GM19351 (cell line): ENCODE measurements around the gene PLEKHG5.

ENCODE experiments used
- ATAC-seq: cut with Tn5 transposase; IDR thresholded peaks from one replicate; pipeline ENCODE4 v1.9.1; 2021; ENCODE audit warnings: mild to moderate bottlenecking, moderate library complexity; ENCODE audit not compliant: unreplicated experiment

PLEKHG5 gene

DNA sequence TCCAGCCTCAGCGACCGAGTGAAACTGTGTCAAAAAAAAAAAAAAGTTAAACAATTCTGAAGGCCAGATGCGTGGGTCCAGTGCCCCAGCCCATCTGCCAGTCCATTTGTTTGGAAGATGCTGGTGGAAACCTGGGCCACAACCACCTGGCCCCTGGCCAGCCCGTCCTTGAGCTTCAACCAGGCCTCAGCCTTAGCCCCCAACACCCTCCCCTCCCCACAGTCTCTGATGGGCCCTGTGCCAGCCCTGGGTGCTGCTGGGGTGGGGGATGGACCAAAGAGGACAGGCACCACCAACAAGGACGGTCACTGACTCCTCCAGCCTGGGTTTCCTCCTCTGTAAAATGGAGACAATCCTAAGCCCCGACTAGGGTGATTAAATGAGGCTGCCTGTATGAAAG, 19.6 kb upstream of the PLEKHG5 start:
- no peak for ATAC-seq

DNA sequence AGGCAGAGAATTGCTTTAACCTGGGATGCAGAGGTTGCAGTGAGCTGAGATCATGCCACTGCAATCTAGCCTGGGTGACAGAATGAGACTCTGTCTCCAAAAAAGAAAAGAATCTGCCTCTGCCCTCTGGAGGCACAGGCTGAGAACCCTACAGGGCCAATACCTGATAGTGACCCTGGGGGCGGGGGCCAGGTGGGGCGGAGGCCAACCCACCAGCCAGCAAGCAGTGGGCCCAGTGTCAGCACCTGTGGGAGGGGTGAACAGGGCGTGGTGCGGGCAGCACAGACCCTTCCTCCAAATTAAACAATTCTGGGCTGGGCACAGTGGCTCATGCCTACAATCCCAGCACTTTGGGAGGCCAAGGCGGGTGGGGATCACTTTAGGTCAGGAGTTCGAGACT, 19.0 kb upstream of the PLEKHG5 start:
- no peak for ATAC-seq

DNA sequence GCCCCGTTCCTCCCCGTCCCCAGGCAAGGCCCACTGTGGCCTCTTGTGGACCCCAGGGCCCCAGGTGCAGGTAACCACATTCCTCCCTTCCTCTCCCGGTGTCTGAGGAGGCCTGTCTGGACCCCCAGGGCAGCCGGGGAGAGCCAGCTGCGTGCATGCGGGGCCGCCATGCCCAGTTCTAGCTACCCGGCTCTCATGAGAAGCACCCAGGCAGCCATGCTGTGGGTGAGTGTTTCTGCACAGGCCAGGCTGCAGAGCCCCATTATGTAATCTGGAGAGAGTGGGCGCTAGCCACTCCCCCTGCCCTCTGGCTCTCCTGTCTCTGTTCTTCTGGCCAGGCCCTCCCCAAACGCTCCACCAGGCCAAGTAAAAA, 18.4 kb upstream of the PLEKHG5 start:
- ATAC-seq: no peak

DNA sequence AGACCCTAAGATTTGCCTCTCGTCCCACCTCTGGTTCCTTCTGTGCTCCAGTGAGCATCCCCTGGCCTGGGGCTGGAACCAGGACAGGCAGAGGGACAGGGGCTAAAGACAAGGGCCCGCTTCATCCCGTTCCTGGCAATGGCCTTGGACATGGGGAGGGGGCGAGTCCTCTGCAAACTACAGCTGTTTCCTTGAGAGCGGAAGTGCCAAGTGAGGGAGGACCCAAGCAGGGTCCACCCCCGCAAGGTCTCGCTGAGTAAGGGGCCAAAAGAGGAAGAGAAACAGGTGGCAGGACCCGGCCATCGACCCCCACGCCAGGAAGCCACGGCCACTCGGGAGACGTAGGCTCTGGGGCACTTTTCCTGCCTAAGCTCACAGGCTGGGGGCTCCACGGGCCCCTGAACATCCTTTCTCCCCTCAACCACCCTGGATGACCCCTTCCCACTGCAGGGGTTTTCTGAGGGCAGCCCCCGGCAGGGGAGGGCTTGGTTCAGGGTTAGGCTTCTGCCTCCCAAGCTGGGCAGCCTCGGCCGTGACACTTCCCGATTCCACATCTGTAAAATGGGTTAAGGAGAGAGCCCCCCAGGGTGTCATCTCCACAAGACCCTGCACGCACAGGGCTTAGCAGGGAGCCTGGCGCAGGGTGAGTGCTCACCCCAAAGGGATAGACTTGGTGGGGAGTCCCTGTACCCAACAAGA, 17.9 kb upstream of the PLEKHG5 start:
- no peak for ATAC-seq

DNA sequence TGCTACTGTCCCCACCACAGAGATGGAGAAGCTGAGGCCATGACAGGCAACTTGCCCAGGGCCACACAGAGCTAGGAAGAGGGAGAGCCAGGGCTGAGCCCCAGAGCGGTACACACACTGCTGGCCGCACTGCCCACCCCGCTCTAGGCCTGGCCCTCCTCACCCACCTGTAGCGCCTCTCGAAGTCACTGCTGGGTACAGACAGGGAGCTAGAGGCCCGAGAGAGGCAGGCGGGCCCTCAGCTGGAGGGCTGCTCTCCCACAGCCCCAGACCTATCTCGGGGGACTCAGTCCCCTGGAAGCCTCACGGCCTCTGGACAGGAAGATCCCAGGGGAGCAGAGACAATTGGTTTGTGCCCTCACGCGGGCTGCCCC, 17.3 kb upstream of the PLEKHG5 start:
- ATAC-seq: no peak

DNA sequence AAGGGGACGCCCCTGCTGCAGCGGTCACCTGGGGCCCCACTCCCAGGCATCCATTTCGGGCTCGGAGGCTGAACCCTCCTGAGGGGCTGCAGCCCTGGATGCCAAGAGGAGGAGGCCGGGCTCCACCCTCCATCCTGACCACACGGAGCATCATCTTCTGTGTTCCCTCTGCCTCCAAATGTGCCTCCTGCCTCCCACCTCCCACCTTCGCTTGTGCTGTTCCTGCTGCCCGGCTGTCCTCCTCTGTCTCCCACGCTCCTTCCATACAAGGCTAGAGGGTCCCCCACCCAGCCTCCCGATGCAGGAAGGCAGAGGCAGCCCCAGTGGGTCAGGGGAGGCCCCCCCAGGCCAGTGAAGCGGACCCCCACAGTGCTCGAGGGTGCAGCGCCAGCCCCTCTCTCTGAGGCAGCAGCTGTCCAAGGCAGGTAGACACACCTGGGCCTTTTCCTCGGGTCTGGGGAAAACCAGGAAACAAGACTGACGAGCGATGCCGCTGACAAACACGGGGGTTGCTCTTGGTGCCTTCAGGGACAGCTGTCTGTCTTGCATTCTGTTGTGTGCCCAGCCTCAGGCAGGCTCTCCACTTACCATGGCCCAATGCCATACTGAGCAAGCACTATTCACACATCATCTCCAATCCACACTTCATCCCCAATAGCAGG, 16.8 kb upstream of the PLEKHG5 start:
- no peak for ATAC-seq

DNA sequence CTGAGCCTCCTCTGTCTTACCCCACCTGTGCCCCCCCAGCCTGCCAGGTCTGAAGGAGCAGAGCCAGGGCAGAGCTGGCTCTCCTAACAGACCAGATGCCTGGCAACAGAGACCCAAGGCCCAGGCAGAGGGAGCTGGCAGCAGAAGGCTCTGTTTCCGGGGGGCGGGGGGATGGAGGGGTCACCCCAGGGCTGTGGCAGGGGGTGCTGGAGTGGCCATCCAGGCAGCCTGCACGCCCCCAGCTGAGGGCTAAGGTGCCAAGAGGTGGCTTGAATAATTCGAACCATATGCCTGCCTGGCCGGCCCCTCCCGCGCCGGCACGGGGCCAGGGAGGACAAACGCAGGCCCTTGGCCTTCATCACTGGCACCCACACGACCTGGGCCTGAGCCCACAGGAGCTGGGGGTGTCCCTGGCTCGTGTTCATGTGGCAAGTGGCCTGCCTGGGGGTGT, 16.0 kb upstream of the PLEKHG5 start:
- ATAC-seq: no peak

DNA sequence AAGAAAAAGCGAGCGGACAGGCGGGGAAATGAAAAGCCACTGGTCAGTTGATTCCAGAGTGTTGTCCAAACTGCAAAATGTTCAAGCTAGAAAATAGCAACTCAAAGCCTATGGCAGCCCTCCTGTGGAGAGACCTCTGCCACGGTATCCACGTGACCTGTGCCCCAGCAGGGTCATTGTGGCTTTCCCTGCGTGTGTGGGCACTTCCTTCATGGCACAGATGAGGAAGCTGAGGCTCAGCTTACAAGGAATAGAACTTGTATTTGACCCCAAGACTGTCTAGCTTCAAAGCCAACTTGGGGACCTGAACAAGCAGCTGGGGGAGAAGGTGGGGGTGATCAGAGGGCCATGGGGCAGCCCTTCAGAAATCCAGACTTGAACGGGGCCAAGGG, 15.6 kb upstream of the PLEKHG5 start:
- ATAC-seq: no peak

DNA sequence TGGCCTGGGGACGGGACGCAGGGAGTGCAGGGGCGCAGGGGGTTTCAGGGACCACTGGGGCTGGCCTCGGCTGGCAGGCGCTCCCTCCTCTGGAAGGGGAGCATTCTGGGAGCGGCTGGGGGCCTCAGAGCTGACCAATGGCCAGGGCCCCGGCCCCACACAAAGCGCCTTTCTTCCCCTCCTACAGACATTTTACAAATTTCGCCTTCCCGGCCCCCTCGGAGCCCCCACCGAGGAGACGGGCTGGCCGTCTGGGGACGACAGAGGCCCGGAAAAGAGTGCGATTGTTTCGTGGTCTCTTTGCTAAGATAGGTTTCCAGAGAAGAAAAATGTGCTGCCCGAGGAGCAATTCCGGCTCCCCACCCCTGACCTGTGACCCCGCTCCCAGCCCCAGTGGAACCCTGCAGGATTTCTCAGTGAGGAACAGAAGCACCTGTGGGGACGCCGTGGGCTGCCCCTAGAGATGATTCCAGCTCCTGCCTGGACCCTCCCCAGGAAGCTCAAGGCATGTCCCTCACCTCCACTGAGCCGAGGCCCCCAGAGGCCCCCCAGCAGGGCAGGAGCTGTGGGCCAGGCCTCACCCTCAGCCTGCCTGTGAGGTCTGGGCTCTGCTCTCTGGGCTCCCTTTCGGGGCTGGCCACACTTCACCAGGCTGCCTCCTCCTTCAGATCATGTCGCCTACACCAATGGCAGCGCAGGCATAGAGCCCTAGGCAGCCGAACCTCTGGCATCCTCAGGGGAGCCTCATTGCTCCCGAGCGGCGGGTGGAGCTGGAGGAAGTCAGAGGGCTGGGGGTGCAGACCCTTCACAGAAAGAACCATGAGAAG, 15.0 kb upstream of the PLEKHG5 start:
- no peak for ATAC-seq

DNA sequence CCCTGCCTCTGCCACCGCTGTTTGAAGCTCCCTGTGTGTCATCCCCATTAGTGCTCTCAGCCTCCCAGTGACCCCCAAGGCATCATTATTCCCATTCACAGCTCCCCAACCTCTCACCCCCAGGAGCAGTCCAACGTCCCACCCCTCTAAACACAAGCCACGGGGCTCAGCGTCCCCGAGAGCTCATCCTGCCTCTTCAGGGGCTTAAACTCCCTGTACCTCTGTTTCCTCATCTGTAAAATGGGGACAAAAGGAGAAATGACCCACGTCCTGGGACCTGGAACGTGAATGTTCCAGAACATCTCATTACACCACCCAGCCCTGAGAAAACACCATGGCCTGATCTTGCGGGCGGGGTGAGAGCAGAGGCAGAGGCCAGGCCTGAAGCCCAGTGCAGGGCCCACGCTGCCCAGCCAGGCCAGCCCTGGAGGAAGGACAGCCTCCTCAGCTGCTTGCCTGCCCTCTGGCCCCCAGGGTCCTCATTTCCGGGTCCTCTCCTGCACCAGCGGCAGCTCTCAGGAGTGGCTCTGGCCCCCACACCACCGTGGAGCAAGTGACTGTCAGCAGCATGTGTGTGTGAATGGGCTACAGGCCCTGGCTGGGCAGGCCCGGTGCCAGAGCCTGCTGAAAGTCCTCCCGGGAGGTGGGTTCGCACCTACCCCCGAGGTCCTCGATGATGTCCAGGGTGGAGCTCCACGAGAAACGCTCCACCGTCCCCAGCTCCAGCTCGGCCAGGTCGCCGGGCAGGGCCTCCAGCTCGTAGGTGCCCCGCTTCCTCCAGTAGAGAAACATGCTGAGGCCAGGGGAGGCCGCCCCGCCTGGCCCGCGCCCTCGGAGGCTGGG, 14.1 kb upstream of the PLEKHG5 start:
- ATAC-seq: no peak

DNA sequence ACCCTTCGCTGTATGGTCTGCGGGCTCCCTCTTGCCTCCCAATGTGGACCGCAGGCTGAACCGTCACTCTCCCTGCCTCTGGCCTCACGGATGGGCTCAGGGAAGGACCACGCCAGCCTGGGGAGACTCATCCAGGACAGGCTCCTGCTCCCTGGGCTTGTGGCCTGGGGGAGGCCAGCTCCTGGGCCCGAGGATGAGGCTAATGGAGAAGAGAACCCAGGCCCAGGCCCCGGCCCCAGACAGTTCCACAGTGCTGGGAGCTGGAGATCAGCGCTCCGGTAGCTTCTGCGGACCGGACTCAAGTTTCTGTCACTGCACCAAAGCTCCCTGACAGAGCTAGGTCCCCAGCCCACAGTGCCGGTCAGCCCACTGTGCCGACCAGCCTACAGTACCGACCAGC, 13.4 kb upstream of the PLEKHG5 start:
- ATAC-seq: no peak

DNA sequence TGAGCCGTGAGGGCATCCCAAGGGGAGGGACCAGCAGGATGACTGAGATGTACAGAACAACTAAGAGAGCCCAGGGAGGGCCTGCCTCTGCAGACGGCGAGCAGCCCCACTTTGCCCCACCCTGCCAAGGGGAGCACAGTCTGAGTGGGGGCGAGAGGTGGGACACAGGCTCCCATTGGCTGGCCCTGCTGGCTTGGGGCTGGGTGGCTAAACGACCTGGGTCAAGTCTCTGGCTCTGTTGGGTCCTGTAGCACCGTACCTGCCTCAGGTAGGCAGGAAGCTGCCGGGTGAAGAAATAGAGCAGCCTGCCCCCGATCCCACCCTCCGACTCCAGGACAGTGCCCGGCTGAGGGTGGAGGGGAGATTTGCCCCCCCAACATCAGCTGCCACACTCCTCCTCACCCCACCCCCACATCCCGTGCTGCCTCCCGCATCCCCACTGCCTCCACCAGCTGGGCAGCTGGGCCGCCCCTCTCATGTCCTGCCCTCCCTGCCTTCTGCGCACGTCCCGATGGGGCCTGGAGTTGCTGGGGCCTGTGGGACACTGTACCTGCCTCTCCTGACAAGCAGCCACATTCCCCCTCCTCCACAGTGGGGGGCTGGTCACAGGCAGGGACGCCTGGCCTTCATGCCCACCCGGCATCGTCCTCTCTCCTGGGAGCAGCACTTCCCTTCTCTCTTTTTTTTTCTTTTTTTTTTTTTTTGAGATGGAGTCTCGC, 12.6 kb upstream of the PLEKHG5 start:
- no peak for ATAC-seq

DNA sequence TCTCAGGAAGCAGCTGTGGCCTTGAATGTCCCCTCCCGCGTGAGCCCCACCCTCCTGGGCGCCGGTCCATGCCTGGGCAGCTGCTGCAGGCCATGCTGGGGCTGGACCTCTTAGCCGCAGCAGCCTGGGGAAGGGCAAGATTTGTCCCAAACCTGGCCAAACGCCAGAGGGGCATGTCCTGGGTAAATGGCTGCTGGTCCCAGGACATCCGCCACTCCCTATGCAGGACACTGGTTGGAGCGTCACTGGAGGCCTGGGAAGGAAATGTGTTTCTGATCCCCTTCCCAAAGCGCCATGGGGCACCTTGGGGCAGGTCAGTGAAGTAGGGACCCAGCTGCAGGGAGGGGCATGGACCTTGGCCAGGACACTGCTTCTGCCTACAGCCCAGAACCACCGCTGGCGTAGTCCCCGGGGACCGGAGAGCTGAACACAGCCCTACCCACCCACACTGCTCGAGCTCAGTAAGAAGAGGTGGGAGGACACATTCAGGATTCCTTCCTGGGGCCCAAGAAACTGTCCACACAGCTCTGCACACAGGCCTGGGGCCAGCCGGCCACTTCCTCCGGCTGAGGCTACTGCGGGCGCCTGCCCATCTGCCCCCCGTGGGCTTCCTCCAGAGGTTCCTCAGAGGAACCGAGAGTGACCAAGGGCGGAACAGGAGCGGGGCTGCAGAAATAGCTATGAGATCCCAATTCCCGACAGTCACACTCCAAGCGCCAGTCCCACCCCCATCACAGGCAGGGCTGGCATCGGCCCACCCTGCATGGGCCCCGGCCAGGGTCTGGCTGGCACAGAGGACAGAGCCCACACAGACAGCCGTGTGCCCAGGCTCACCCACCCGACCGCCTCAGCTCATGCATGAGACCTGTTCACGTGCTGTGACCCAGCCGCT, 10.8 kb upstream of the PLEKHG5 start:
- no peak for ATAC-seq

DNA sequence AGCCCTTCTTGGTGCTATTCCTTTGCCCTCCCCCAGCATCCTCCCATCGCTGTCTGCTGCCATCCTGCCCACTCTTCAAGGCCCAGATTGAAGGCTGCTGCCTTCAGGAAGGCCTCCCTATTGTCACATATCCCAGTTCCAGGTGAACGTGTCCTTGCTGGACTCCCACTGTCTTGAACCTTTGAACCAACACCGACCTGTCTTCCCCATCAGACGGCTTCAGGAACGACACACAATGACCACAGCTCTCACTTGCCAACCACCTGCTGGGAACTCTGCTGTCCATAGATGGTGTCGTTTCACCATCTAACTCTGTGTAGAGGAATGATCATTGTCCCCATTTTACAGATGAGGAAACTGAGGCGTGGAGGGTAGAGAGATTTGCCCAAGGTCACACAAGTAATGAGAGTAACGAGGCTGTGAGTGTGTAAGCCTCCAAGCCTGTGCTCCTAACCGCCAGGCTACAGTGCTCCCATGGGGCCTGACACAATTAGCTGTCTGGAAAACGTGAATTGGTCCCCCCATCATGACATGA, 9.9 kb upstream of the PLEKHG5 start:
- ATAC-seq: no peak

DNA sequence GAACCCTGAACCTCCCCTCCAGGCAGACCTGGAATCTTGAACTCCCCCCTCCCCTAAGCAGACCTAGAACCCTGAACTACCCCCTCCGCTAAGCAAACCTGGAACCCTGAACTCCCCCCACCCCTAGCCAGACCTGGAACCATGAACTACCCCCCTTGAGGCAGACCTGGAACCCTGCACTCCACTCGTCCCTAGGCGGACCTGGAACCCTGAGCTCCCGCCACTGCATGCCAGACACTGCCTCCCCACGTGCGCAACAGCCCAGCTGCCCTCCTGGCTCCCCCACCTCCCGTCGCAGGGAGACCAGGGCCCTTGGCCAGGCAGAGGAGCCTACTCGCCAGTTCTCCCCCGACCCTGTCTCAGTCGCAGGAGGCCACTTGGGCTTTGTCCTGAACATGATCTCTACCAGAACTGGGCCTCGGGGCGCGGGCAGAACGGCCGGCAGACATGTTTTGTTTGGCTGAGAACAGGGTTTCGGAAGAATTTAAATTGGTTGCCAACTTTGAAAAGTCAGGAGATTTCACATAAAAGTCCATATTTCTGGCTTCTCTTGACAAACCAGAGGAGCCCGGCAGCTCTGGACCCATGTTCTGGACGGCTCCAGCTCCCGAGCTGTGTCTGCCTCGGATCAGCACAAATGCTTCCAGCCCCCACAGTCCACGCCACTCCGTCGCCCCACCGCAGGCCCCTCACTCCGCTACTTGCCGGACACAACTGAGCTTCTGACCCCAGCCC, 9.2 kb upstream of the PLEKHG5 start:
- ATAC-seq: no peak

DNA sequence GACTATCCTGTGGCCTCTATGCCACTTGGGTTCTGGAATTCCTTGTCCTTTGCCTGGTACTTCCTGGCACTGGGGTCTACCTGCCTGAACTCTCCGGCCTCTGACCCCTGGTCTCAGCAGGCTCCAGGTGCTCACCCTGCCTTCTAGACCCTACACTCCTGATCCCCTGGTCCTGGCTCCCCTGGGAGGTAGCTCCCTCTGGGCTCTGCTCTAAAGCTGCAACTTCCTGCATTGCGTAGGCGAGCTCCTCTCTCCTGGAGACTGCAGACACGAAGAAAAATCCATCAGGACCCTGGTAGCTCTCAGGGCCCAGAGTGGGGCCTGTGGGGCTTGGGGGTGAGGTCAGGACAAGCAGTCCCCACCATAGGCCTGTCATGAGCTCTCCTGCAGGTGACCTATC, 7.8 kb upstream of the PLEKHG5 start:
- ATAC-seq: no peak

DNA sequence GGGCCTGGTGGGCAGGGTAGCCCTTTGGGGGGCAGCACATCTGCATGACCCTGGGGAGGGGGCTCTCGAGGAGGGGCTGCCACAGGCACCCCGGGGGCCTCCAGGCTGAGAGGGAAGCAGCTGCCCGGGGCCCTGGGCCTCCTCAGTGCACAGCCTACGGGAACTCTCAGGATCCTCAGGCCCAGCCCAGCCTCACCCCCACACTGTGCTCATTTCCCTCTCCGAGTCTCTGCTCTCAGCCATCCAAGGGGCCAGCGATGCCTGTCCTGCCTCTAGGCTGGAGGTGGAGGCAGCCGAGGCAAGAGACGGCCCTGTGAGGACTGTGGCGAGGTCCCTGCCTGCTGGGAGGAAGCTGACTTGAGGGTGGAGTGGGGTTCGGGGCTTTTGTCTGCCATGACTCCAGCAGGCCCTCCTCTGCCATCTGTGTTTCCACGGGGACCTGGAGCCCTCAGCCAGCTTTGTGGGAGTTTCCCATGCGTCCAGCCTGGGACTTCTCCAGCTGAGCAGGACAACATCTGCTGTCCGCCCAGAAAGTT, 7.2 kb upstream of the PLEKHG5 start:
- ATAC-seq: no peak

DNA sequence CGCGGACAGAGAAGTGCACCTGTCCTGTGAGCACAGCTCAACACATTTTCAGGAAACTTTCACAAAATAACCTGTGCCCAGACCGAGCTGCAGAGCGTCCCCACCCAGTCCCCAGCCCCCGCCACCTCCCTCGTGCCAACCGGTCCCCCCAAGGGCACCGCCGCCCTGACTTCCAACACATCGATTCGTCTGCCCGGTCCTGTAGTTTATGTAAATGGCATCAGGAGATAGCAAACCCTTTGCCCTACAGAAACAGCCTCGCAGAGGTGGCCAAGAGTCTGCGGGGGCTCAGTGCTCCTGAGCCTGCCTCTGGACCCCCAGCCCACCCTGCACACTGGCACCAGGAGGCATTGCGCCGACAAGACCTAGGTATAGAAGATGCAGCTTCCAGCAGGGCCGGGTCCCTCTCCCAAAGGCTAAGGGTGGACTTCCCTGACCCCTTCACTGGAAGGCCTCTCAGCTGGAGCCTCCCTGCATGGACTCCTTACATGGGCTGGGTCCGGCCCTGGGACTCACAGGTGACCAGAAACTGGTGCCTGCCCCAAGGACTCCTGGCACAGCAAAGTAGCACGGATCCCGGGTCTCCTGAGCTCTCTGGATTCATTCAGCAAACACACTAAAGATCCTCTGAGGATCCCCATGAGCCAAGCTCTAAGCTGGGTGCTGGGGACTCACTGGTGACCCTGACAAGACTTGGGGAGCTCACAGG, 6.6 kb upstream of the PLEKHG5 start:
- ATAC-seq: no peak
